Fibroblast of the aortic adventitia (primary cell): Measurements from ENCODE around the gene DECR2. TPM values are rescaled to one million over a fixed set of nuclear protein-coding genes. Genes with fewer than 3 reads are reported as not detected.

Experiments used
- DNase-seq: peaks from one replicate; pipeline ENCODE4 v3.0.0-alpha.2; 2010; ENCODE audit warnings: low read depth
- H3K4me3 ChIP-seq: 2 replicates; pipeline ENCODE4 v1.5.1; 2011; ENCODE audit warnings: low read depth, mild to moderate bottlenecking, control low read depth, low read length, moderate library complexity
- CTCF ChIP-seq: IDR thresholded peaks from 2 replicates; pipeline ENCODE4 v1.5.1; 2011; ENCODE audit warnings: mild to moderate bottlenecking, low read length, control low read depth, inconsistent platforms; ENCODE audit not compliant: insufficient read depth
- total RNA-seq: library from RNA; depleted of rRNA; stranded (reverse); fragments of >200 nt; gene quantifications from 2 replicates; pipeline ENCODE4 v1.2.3, GENCODE V29; 2012; ENCODE audit warnings: low replicate concordance

DECR2 gene
- total RNA-seq, 1 donor, result 8.1 TPM

- DNase-seq, result no peak
- no peak for TF ChIP-seq CTCF
- no peak overlapping the region for H3K4me3 ChIP-seq
Observed at GRCh38 chr16:389352-389751, 12.3 kb upstream of the DECR2 start.

GRCh38 chr16:391885-392335 is 9.8 kb upstream of the DECR2 start:
- peak; percentile 70 for DNase-seq
- peak; percentile 77 for TF ChIP-seq CTCF
- H3K4me3 ChIP-seq, result no peak overlapping the region

GRCh38 chr16:392450-393030 is 9.1 kb upstream of the DECR2 start:
- DNase-seq, result no peak
- no peak for TF ChIP-seq CTCF
- H3K4me3 ChIP-seq, result no peak overlapping the region

GRCh38 chr16:396199-396598 is 5.5 kb upstream of the DECR2 start:
- TF ChIP-seq CTCF, result no peak

GRCh38 chr16:396605-397004 is 5.1 kb upstream of the DECR2 start:
- DNase-seq, result peak; percentile 43
- H3K4me3 ChIP-seq, result peak overlapping the region; percentile 66
- no peak for TF ChIP-seq CTCF

More at GRCh38 chr16:396199-396598, 5.5 kb upstream of the DECR2 start:
- no peak for DNase-seq
- H3K4me3 ChIP-seq, result peak overlapping the region; percentile 66

GRCh38 chr16:397135-397661 is 4.5 kb upstream of the DECR2 start, which contains the start of gene NME4:
Gene NME4 (plus strand): TSS chr16:397199. CDS start chr16:397223, 24 bp downstream.
- TF ChIP-seq CTCF, result no peak
- no peak for DNase-seq
- H3K4me3 ChIP-seq, result peak within 1 kb of the TSS; percentile 66
